GM23248 (cell line): ENCODE measurements around the gene OPTN.

Experiments used
- EZH2 ChIP-seq: fragments of 200-600 bp; sonication (generic); IDR thresholded peaks from 2 replicates; pipeline ENCODE4 v1.6.1; 2018; ENCODE audit warnings: antibody characterized with exemption, mild to moderate bottlenecking; ENCODE audit not compliant: insufficient read depth, poor library complexity, severe bottlenecking
- EZH2phosphoT487 ChIP-seq: fragments of 200-600 bp; sonication (generic); IDR thresholded peaks from 2 replicates; pipeline ENCODE4 v1.6.1; 2018; ENCODE audit warnings: antibody characterized with exemption, moderate library complexity, mild to moderate bottlenecking, low read depth; ENCODE audit not compliant: insufficient read depth

GRCh38 chr10:13113544-13113943, 13.6 kb downstream of the OPTN start:
- TF ChIP-seq EZH2phosphoT487: no peak
- TF ChIP-seq EZH2: no peak
